ENCODE results near the gene CGN.

Gene CGN

DNA sequence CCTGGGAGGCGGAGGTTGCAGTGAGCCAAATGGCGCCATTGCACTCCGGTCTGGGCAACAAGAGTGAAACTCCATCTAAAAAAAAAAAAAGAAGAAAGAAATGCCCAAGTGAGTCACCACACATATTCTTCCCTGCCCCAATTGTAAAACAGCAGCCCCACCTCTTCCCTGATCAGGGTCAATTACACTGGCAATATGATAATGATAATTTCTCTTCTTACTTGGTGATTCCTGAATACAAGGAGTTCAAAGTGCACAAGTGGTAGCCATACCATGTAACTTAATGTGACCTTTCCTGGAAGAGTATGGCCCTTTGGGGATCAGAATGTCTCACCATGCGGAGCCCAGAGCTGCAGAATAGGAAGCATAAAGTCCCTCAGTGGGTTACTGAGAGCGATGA is 11.8 kb upstream of the CGN start:
- no peak for DNase-seq (ENCODE audit: low read depth in 3 of 3, low spot score in 1 of 3)

DNA sequence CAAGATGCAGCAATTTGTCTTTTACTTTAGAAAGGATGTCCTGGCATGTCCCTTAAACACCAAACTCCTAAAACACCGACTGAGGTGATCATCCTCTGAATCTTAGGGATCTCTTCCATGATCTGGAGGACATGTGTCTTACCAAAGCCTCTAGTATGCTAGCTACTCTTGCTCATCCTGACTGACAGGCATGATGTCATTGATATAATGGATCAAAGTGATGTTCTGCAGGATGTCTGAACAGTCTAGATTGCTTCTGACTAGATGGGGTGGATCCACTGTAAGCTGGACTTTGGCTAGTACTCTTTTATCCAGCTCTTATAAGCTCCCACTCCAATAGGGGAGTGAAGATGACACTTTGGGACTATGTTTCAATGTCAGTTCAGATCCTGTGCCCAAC is 11.3 kb upstream of the CGN start:
- no peak for DNase-seq (ENCODE audit: low read depth in 3 of 3, low spot score in 1 of 3)

DNA sequence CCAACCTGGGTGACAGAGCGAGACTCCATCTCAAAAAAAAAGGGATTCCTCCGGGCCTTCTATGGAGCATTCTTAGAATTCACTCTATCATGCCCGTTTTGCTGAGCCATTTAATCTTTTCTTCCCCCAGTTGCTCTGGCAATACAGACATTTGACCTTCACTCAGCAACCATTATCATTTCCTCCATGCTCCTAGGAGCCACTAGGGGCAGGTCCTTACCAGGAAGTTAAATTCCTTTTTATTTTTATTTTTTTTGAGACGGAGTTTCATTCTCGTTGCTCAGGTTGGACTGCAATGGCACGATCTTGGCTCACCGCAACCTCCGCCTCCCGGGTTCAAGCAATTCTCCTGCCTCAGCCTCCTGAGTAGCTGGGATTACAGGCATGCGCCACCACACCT is 9.7 kb upstream of the CGN start:
- DNase-seq (ENCODE audit: low read depth in 3 of 3, low spot score in 1 of 3), result no peak

DNA sequence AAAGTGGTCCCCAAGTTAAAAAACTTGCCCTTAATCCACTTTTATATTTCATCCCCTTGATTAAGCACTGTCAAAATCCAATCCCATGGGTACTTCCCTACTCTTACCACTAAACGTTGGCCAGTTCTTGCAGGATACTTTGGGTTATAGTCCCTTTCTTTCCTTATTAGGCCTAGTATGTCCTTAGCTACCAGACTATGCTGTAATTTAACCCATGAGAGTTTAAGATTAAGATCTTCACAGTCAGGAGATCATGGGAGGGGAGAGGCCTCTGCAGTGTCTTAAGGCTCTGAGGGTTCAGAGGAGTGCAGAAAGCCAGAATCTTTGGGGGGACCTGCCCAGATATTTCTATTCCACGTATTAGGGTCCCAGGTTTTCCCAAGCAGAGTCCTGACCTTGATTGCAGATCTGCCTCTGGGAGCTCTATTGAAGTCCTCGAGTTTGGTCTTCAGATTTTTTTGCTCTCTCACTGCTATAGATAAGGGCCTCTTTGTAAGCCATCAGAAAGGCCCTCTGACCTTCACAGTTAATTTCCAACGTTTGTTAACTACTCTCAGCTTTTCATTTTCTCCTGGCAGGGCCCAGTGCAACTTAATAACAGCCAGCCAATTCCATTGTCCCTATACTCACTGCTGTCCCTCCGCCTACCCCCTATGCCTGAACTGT is 9.0 kb upstream of the CGN start:
- no peak for DNase-seq (ENCODE audit: low read depth in 3 of 3, low spot score in 1 of 3)

DNA sequence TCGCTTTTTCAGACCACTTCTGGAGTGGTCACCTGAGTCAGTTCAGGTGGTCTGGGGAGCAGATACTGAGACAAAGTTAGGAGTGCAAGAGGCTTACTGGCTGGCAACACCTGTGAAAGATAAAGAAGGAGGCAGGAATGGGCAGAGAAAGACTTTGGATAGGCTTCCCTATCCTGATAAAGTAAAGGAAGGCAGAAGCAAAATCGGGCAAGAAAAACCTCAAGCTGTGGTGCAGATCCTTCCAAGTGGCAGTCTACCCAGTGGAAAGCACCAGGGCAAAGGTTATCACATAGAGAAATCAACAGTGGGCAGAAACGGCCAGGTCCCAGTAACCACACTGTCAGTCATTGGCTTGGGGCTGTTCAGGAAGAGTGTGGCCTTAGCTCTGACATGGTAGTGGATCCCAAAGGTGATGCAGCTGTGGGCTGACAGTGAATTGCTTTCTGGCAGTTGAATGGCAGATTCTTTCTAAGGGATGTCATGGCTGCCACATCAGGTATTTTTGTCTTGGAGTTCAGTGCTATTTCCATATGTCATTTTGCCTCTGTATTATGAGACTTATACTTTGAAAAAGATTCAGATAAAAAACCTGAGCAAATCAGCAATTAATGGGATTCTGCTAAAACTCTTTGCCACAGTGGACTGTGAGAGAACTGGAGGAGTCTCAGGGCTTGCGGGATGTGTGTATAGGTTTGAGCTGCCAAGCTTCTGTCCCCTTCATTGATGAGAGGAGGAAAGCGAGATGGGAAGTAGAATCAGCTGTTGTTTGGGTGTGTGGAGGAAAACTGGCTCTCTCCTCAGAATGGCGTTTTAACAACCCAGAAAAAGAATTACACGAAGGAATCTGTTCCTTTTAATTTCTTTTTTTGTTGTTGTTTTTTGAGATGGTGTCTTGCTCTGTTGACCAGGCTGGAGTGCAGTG is 8.1 kb upstream of the CGN start:
- no peak for DNase-seq (ENCODE audit: low read depth in 3 of 3, low spot score in 1 of 3)

DNA sequence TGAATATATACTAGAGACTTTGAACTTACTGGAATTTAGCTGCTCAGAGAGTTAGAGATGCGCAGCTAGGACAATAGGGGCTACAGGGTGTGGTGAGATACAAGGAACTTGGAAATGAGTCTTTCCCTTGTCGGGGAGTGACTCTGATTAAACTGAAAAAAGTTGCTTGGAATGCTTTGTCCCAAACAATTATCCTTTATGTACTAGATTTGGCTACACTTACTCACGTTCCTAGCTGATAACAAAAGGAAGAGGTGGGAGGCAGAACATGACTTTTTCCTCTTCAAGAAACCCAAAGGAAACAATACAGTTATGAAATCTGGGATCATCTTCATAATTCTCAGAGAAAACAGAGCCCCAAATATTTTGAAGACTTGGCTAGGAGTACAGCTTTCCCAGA is 6.9 kb upstream of the CGN start:
- DNase-seq (ENCODE audit: low read depth in 3 of 3, low spot score in 1 of 3), result no peak

DNA sequence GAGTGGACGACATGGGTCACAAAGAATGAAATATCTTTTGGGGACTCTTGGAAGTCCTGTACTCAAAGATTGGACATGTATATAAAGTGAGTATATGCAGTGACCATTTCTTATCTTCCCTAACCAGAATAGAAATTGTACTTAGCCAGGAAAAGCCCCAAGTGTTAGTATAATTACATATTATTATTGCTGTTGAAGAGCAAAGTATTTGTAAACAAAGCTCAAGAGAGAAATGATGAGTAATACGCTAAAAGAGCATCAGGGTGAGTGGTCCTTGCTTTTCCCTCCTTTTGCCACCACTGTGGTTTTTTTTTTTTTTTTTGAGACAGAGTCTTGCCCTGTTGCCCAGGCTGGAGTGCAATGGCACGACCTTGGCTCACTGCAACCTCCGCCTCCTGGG is 6.4 kb upstream of the CGN start:
- DNase-seq (ENCODE audit: low read depth in 3 of 3, low spot score in 1 of 3), result no peak

DNA sequence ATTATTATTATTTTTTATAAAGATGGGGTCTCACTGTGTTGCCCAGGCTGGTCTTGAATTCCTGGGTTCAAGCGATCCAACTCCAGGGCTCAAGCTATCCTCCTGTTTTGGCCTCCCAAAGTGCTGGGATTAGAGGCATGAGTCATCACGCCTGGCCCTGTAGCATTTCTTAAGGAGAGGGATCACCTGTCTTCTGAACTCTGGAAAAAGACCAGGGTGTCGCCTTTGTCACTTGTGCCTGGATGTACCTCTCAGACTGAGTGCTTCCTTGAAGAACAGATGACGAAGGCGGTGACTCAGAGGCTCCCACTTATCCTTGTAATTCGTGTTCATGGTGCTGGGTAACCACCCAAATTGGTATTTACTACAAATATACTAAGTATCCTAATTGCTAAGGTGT is 2.4 kb upstream of the CGN start:
- DNase-seq (ENCODE audit: low read depth in 3 of 3, low spot score in 1 of 3), result no peak

DNA sequence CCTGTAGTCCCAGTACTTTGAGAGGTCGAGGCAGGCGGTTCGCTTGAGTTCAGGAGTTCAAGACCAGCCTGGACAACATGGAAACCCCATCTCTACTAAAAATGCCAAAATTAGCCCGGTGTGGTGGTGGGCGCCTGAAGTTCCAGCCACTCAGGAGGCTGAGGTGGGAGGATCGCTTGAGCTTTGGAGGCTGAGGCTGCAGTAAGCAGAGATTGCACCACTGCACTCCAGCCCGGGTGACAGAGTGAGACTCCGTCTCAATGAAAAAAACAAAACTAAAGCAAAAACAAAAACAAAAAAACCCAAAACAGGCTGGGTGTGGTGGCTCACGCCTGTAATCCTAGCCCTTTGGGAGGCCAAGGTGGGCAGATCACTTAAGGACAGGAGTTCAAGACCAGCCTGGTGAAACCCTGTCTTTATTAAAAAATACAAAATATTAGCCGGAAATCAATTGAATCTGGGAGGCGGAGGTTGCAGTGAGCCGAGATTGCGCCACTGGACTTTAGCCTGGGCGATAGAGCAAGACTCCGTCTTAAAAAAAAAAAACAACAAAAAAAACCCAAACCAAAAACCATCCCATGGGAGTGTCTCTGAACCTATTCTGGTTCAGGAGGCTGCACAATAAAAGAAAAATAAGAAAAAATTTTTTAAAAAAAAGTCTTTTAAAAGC is 1.7 kb upstream of the CGN start:
- no peak for DNase-seq (ENCODE audit: low read depth in 3 of 3, low spot score in 1 of 3)

DNA sequence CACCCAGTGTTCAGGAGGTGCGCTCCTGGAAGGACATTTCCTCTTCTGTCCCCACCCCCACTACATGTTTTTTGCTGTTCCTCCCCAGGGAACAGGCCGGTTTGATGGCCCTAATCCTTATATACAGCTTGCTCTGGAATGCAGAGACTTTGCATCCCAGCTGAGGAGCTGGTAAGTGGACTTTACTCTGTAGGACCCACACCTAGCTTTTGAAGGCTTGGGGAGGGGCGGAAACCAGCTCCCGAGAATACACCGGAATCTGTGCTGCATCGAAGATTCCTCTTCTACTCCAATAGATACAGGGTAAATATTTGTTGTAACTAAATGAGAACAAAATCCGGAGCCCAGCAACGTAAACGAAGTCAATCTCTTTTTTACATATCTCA is 1.2 kb upstream of the CGN start:
- DNase-seq (ENCODE audit: low read depth in 3 of 3, low spot score in 1 of 3), result no peak

DNA sequence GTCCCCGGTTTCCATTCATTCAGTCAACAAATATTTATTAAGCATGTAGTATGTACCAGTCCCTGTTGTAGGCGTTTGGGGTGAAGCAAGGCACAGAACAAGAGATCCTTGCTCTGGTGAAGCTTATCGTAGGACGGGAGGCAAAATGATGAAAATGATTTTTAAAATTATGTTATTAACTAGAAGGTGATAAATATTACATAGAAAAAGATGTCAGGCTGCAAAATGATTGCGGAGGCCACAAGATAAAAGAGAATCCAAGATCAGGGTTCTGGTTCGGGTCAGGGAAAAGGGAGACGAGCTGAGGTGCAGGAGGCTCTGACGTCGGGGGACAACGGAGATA is 602 bp upstream of the CGN start:
- no peak for DNase-seq (ENCODE audit: low read depth in 3 of 3, low spot score in 1 of 3)

DNA sequence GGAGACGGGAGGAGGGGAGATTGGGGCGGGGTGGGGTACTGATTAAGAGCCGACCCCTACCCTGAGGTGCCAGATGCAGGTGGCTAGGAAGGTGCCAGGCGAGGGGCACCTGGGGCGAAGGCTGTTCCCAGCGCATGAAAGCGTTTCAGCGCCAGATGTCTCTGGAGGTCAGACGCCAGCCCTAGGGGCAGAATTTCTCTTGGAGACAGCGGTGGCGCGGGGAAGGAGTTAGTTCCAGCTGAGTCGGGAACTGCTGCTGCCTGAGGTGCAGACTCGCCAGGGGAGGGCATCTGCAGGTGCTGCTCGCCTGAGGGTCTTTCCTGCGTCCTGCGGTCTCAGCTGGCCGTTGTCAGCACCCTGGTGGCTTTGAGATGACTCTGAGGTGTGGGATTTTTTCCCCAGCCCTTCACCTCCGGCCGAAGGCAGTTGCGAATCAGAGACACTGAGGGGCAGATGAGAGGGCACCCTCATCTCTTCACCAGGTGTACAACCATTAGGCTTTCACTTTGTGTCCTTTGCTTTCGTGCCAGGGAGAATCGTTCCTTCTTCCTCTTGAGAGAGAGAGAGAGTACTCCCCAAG is 539 bp downstream of the CGN start:
- peak in 1 of 3 donors; percentile 4 for DNase-seq (ENCODE audit: low read depth in 3 of 3, low spot score in 1 of 3)

DNA sequence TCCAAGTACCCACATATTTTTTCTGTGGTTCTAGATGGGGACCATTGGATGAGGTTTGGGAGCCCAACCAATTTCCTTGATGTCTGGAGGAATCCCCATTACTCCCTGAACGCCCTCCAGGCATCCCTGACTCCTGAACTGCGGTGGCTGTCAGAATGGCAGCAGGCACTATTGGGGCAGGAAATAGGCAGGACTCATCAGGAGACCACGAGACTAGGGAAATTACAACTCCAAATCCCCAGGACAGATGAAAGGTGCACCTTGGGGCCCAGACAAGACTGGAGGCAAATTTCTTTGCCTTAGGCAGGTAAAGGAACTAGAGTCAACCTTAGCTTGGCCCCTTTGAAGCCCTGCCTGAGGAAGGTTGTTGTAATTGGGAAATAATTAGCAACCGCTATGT is 1.1 kb downstream of the CGN start:
- no peak for DNase-seq (ENCODE audit: low read depth in 3 of 3, low spot score in 1 of 3)

DNA sequence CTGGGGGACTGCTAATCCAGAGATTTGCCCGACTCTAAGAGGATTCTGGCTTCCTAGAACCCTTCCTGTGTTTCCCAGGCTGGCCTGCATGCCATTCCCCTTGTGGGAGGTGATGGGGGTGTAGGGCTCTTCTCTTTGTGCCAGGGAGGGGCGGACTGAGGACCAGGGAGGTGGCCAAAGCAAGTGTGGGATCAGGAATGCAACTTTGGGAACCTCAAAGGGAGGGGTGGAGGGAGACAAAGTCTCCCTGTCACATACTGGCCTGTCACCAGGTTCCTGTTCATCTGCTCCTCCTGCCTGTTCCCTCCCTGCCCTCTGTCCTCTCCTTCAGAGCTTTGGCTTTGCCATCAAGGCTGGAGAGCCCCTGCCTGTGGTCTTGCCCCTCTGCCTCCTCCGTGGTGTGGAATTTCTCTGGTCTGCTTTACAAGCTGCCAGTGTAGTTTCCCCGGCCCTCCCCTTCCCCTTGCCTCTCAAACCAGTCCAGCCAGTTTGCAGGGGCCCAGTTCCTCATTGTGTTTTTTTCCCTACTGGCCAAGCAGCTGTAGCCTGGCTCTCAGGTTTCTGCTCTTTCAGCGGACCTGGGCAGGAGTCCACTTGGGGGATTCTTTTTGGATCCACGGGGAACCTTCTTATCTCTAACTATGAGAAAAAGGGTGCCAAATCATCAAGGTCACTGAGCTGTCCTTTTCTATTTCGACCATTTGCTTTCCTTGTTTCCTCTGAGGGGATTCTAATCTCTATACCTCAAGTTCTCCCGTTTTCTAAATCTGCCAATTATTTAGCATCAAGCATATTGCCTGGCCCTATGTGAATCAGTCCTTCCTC is 1.8 kb downstream of the CGN start:
- no peak for DNase-seq (ENCODE audit: low read depth in 3 of 3, low spot score in 1 of 3)

DNA sequence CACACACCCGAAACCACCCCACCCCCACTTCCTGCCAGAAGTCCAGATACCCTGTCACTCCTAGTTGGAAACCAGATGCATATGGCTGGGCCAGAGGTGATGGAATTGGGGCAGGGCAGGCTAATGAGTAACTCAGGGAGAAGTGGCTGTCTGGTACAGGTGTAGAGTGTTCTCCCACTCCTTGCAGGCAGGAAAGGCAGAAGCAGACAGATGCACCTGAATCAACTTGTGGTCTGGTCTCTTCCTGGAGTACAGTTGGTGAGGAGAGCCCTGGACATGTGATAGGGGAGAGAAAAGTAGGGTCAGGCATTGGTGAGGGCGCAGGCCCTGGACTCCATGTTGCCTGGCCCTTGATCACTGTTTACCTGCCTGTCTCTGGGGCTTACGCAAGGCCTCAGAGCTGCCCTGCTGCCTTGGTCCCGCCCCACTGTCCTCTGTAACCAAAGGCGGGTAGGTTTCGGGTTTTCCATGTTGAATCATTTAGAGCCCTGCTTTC is 2.5 kb downstream of the CGN start:
- no peak for DNase-seq (ENCODE audit: low read depth in 3 of 3, low spot score in 1 of 3)

DNA sequence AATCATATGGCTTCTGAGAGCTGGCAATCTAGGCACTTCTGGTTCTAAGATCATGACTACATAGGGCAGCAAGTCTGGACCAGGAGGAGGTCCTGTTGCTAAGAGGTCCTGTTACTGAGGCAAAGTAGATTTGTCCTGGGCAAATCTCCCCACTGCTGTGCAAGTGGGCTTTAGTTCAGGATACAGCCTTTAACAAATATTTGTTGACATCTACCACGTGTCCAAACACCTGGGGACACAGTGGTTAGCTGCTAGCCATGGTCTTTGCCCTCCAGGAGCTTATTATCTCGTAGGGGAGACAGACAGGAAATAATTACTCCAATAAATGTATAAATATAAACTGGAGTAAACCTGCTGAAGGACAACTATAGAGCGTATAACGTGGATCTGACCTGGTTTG is 3.2 kb downstream of the CGN start:
- DNase-seq (ENCODE audit: low read depth in 3 of 3, low spot score in 1 of 3), result no peak

DNA sequence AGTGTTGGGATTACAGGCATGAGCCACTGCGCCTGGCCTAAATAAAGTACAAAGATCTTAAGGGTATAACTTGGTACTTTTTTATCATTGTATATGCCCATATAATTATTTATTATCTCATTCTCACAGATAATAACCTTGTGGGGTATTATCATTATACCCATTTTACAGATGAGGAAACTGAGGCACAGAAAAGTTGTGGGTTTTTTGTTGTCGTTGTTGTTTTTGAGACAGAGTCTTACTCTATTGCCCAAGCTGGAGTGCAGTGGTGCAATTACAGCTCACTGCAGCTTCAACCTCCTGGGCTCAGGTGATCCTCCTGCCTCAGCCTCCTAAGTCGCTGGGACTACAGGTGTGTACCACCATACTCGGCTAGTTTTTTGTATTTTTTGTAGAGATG is 4.1 kb downstream of the CGN start:
- DNase-seq (ENCODE audit: low read depth in 3 of 3, low spot score in 1 of 3), result no peak

DNA sequence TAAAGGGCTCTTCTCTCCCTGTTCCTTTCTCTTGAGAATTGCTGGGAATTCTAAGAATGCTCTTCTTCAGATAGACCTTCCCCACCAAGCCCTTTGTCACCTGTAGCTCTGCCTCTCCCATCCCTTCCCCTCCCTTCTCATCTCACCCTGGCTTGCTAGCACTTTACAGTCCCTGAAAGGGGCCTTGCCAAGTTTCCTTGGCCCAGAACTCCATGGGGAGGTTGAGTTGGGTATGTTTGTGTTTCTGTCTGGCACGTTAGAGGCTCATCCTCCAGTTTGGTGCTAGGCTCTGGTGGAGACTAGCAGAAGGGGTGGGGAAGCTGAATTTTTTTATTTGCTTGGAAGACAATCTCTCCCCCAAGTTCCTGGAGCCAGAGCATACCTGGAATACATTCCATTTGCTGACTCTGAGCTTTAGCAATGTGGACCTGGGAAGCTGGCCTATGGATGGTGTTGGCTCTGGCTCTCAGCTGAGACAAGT is 4.9 kb downstream of the CGN start:
- DNase-seq (ENCODE audit: low read depth in 3 of 3, low spot score in 1 of 3), result no peak

DNA sequence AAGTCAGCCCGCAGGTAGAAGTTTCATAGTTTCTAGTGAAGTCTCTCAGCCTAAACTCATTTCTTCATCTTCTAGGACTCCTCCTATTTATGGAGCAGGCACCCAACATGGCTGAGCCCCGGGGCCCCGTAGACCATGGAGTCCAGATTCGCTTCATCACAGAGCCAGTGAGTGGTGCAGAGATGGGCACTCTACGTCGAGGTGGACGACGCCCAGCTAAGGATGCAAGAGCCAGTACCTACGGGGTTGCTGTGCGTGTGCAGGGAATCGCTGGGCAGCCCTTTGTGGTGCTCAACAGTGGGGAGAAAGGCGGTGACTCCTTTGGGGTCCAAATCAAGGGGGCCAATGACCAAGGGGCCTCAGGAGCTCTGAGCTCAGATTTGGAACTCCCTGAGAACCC is 7.2 kb downstream of the CGN start:
- DNase-seq (ENCODE audit: low read depth in 3 of 3, low spot score in 1 of 3), result no peak

DNA sequence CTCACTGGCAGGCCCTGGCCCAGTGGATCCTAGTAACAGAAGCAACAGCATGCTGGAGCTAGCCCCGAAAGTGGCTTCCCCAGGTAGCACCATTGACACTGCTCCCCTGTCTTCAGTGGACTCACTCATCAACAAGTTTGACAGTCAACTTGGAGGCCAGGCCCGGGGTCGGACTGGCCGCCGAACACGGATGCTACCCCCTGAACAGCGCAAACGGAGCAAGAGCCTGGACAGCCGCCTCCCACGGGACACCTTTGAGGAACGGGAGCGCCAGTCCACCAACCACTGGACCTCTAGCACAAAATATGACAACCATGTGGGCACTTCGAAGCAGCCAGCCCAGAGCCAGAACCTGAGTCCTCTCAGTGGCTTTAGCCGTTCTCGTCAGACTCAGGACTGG is 7.7 kb downstream of the CGN start:
- DNase-seq (ENCODE audit: low read depth in 3 of 3, low spot score in 1 of 3), result no peak

DNA sequence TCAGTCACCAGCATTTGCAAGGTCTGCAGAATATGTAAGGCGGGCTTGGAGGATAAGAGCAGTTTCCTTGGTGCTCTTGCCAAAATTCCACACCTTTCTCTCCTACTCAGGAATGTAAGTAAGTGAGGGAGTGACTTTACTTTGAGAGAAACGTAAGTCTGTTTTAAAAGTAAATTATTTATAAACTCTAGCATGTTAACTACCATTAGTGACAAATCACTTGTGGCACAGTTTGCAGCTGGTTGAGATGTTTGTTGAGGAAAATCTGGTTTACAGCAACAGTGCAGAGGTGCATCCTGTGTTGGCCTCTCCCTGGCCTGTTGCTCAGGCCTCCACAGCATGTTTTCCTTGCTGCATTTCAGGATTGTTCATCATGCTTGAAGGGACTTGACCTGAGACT is 8.5 kb downstream of the CGN start:
- no peak for DNase-seq (ENCODE audit: low read depth in 3 of 3, low spot score in 1 of 3)

All from stimulated activated CD4-positive, alpha-beta T cell treated with anti-CD3 and anti-CD28 coated beads, TNF-alpha, amount 100 ng/mL, for 1 hour (primary cell).